Activated naive CD4-positive, alpha-beta T cell treated with anti-CD3 and anti-CD28 coated beads, Interleukin-2, amount 50 U/mL, for 24 hours (primary cell): ENCODE results near the gene MAGEA3.
"Not testable (repeated sequence)": the region's sequence is repeated elsewhere in the genome, so short reads cannot be mapped to it uniquely, and the experiment has no call there.

Experiments
- H3K27ac Mint-ChIP-seq: one replicate; pipeline ENCODE4 v1.8.0; 2021; ENCODE audit warnings: mild to moderate bottlenecking, mixed read lengths
- H3K27me3 Mint-ChIP-seq: one replicate; pipeline ENCODE4 v1.8.0; 2021; ENCODE audit warnings: mixed read lengths
- H3K36me3 Mint-ChIP-seq: one replicate; pipeline ENCODE4 v1.8.0; 2021; ENCODE audit warnings: mixed read lengths
- H3K4me1 Mint-ChIP-seq: one replicate; pipeline ENCODE4 v1.8.0; 2021; ENCODE audit warnings: mixed read lengths
- H3K4me3 Mint-ChIP-seq: one replicate; pipeline ENCODE4 v1.8.0; 2021; ENCODE audit warnings: mild to moderate bottlenecking, mixed read lengths
- H3K9me3 Mint-ChIP-seq: one replicate; pipeline ENCODE4 v1.8.0; 2021; ENCODE audit warnings: mixed read lengths

MAGEA3 gene

GRCh38 chrX:152725409-152725808 lies 26.8 kb downstream of the MAGEA3 start:
- Mint-ChIP-seq H3K27me3 (no peaks in the 10 kb centered on the region), H3K4me1 (no peaks in the 10 kb centered on the region), H3K4me3 (no peak overlapping the region), H3K9me3 (no peaks in the 10 kb centered on the region), H3K27ac (no peak overlapping the region), H3K36me3 (no peaks in the 10 kb centered on the region)

- no peaks in the 10 kb centered on the region for H3K36me3 Mint-ChIP-seq
- no peak within 1 kb of the TSS for H3K27ac Mint-ChIP-seq
- H3K4me3 Mint-ChIP-seq = no peak within 1 kb of the TSS
- no peaks in the 10 kb centered on the region for H3K9me3 Mint-ChIP-seq
- no peaks in the 10 kb centered on the region for H3K4me1 Mint-ChIP-seq
- no peaks in the 10 kb centered on the region for H3K27me3 Mint-ChIP-seq
These were observed 34.8 kb downstream of the MAGEA3 start, which contains the start of the genes CSAG1 and MAGEA12 for GRCh38 chrX:152733261-152733975. Gene CSAG1, minus strand, starts transcription at chrX:152733721. Its CDS starts 1,261 bp downstream, at chrX:152732460. Gene MAGEA12, plus strand, starts transcription at chrX:152733757. Its CDS starts 2,405 bp downstream, at chrX:152736162.

- not testable (repeated sequence) for H3K4me3 Mint-ChIP-seq, H3K9me3 Mint-ChIP-seq, H3K27ac Mint-ChIP-seq, H3K4me1 Mint-ChIP-seq, H3K27me3 Mint-ChIP-seq, H3K36me3 Mint-ChIP-seq
These were observed 35.7 kb downstream of the MAGEA3 start for GRCh38 chrX:152734143-152734858.

GRCh38 chrX:152735101-152735500 lies 36.5 kb downstream of the MAGEA3 start:
- Mint-ChIP-seq H3K4me1 (no peaks in the 10 kb centered on the region), H3K9me3 (no peaks in the 10 kb centered on the region), H3K4me3 (no peak overlapping the region), H3K27ac (no peak overlapping the region), H3K27me3 (no peaks in the 10 kb centered on the region), H3K36me3 (no peaks in the 10 kb centered on the region)

GRCh38 chrX:152735860-152736511 lies 37.4 kb downstream of the MAGEA3 start:
- Mint-ChIP-seq H3K9me3 (no peaks in the 10 kb centered on the region), H3K27ac (no peak overlapping the region), H3K4me1 (no peaks in the 10 kb centered on the region), H3K36me3 (no peaks in the 10 kb centered on the region), H3K4me3 (no peak overlapping the region), H3K27me3 (no peaks in the 10 kb centered on the region)

GRCh38 chrX:152736528-152736927 lies 37.9 kb downstream of the MAGEA3 start:
- not testable (repeated sequence) for H3K27ac Mint-ChIP-seq, H3K27me3 Mint-ChIP-seq, H3K4me3 Mint-ChIP-seq, H3K9me3 Mint-ChIP-seq, H3K36me3 Mint-ChIP-seq, H3K4me1 Mint-ChIP-seq

GRCh38 chrX:152738560-152738959 lies 40.0 kb downstream of the MAGEA3 start:
- Mint-ChIP-seq H3K27me3 (no peaks in the 10 kb centered on the region), H3K9me3 (no peaks in the 10 kb centered on the region), H3K27ac (no peak overlapping the region), H3K36me3 (no peaks in the 10 kb centered on the region), H3K4me1 (no peaks in the 10 kb centered on the region), H3K4me3 (no peak overlapping the region)
